ENCODE measurements around the gene SNX1. TPM values are rescaled to one million over a fixed set of nuclear protein-coding genes. Genes with fewer than 3 reads are reported as not detected.

Gene SNX1
- total and polyA plus RNA-seq, 4 experiments from 2014 or later = 58.3 to 155 (median 110) TPM

GRCh38 chr15:64149893-64150578 is 54.3 kb downstream of the SNX1 start:
- Mint-ChIP-seq H3K4me3 (peak overlapping the region in 6 of 8 donors; percentile 4 to 61 (median 35)), H3K27ac (peak overlapping the region in 4 of 7 donors; percentile 5 to 52 (median 21)), H3K9me3 (peaks cover 0 to 2% (median 0%) of the 10 kb centered on the region in 8 donors), H3K36me3 (peaks cover 0 to 8% of the 10 kb centered on the region in 2 donors), H3K27me3 (peaks cover 5 to 8% of the 10 kb centered on the region in 2 donors), H3K4me1 (peaks cover 14 to 35% (median 24%) of the 10 kb centered on the region in 4 donors)
- Histone ChIP-seq H3K4me3 (ENCODE audit: low read length in 2 of 2) (no peak overlapping the region), H3K27me3 (ENCODE audit: insufficient read depth, low read length) (peaks cover 6% of the 10 kb centered on the region), H3K36me3 (ENCODE audit: insufficient read depth, low read length) (peaks cover 3% of the 10 kb centered on the region), H3K4me1 (ENCODE audit: insufficient read depth, low read length) (peaks cover 34% of the 10 kb centered on the region), H3K9me3 (ENCODE audit: control insufficient read depth in 1 of 2, low read length in 2 of 2) (no peaks in the 10 kb centered on the region), H3K27ac (ENCODE audit: low read depth, low read length) (no peak overlapping the region)
- ChIA-PET POLR2A (ENCODE audit: partially characterized antibody) (interaction anchor here (0.6 to 7.1 kb wide), 5 partner anchors 12 to 471 kb away, joined by 3 to 66 read pairs (median 5); partner anchors contain the start of genes CIAO2A, PPIB and SNX1), CTCF (ENCODE audit: partially characterized antibody) (interaction anchor here (1.3 kb wide), 1 partner anchor 12 kb away, joined by 5 read pairs; no protein-coding TSS in a partner anchor)
- intact Hi-C loops (cut with micrococcal nuclease) = loop anchor here (5.0 kb wide), 1 partner anchor 548 kb away; no protein-coding TSS in a partner anchor
- no peak for DNase-seq

GRCh38 chr15:64151727-64152506 is 56.1 kb downstream of the SNX1 start, which contains the start of gene SNX22:
SNX22 (plus strand) TSS chr15:64151731; CDS start chr15:64151776, 45 bp downstream.
- intact Hi-C loops (cut with micrococcal nuclease) = loop anchor here (2.0 to 5.0 kb wide), 3 partner anchors 15 to 550 kb away; partner anchors contain the start of gene SNX1
- ChIA-PET POLR2A (ENCODE audit: partially characterized antibody) (interaction anchor here (4.6 to 7.1 kb wide), 2 partner anchors 10 to 56 kb away, joined by 48 to 66 read pairs; partner anchors contain the start of genes CIAO2A, PPIB and SNX1), CTCF (ENCODE audit: partially characterized antibody) (interaction anchor here (1.4 to 5.0 kb wide), 3 partner anchors 12 to 84 kb away, joined by 4 to 43 read pairs (median 5); partner anchors contain the start of gene PPIB)
- peaks cover 6% of the 10 kb centered on the region for H3K27me3 ChIP-seq (ENCODE audit: insufficient read depth, low read length)
- peaks cover 34% of the 10 kb centered on the region for H3K4me1 ChIP-seq (ENCODE audit: insufficient read depth, low read length)
- peaks cover 0 to 2% (median 0%) of the 10 kb centered on the region in 8 donors for H3K9me3 Mint-ChIP-seq
- H3K4me3 Mint-ChIP-seq = peak within 1 kb of the TSS; percentile 59 to 92 (median 74)
- peaks cover 14% of the 10 kb centered on the region for H3K36me3 ChIP-seq (ENCODE audit: insufficient read depth, low read length)
- peaks cover 5 to 8% of the 10 kb centered on the region in 2 donors for H3K27me3 Mint-ChIP-seq
- DNase-seq = peak in 3 of 5 donors; percentile 23 to 39 (median 39)
- no peak within 1 kb of the TSS for H3K27ac ChIP-seq (ENCODE audit: low read depth, low read length)
- H3K4me3 ChIP-seq (ENCODE audit: low read length in 2 of 2) = peak within 1 kb of the TSS; percentile 23 to 38
- H3K27ac Mint-ChIP-seq = peak within 1 kb of the TSS in 1 of 7 donors; percentile 64
- H3K4me1 Mint-ChIP-seq = peaks cover 14 to 38% (median 25%) of the 10 kb centered on the region in 4 donors
- no peaks in the 10 kb centered on the region for H3K9me3 ChIP-seq (ENCODE audit: control insufficient read depth in 1 of 2, low read length in 2 of 2)
- peaks cover 9 to 24% of the 10 kb centered on the region in 2 donors for H3K36me3 Mint-ChIP-seq

- Mint-ChIP-seq H3K9me3 (peaks cover 0 to 2% (median 0%) of the 10 kb centered on the region in 8 donors), H3K4me3 (peak overlapping the region; percentile 15 to 92 (median 54)), H3K36me3 (peaks cover 13 to 32% of the 10 kb centered on the region in 2 donors), H3K27ac (peak overlapping the region in 1 of 7 donors; percentile 65), H3K4me1 (peaks cover 14 to 42% (median 25%) of the 10 kb centered on the region in 4 donors), H3K27me3 (peaks cover 5 to 8% of the 10 kb centered on the region in 2 donors)
- H3K9me3 ChIP-seq (ENCODE audit: control insufficient read depth in 1 of 2, low read length in 2 of 2) = no peaks in the 10 kb centered on the region
- ChIA-PET POLR2A (ENCODE audit: partially characterized antibody) (interaction anchor here (0.8 to 7.1 kb wide), 5 partner anchors 9 to 57 kb away, joined by 3 to 66 read pairs (median 3); partner anchors contain the start of genes CIAO2A, PPIB and SNX1), CTCF (ENCODE audit: partially characterized antibody) (interaction anchor here (0.6 to 5.0 kb wide), 20 partner anchors 8 to 641 kb away, joined by 3 to 43 read pairs (median 4); partner anchors contain the start of genes CIAO2A and PPIB)
- peak in 3 of 5 donors; percentile 15 to 20 (median 16) for DNase-seq
- peaks cover 6% of the 10 kb centered on the region for H3K27me3 ChIP-seq (ENCODE audit: insufficient read depth, low read length)
- peaks cover 34% of the 10 kb centered on the region for H3K4me1 ChIP-seq (ENCODE audit: insufficient read depth, low read length)
- intact Hi-C loops (cut with micrococcal nuclease) = loop anchor here (1.0 to 5.0 kb wide), 5 partner anchors 11 to 550 kb away; partner anchors contain the start of genes CSNK1G1, PPIB and SNX1
- H3K36me3 ChIP-seq (ENCODE audit: insufficient read depth, low read length) = peaks cover 22% of the 10 kb centered on the region
- no peak overlapping the region for H3K27ac ChIP-seq (ENCODE audit: low read depth, low read length)
- H3K4me3 ChIP-seq (ENCODE audit: low read length in 2 of 2) = peak overlapping the region in 1 of 2 donors; percentile 38
Measured at GRCh38 chr15:64152507-64153387, 57.0 kb downstream of the SNX1 start.

GRCh38 chr15:64153480-64154367 is 57.9 kb downstream of the SNX1 start:
- Mint-ChIP-seq H3K27me3 (peaks cover 5 to 8% of the 10 kb centered on the region in 2 donors), H3K4me3 (peak overlapping the region; percentile 72 to 92 (median 80)), H3K4me1 (peaks cover 19 to 51% (median 32%) of the 10 kb centered on the region in 4 donors), H3K9me3 (peaks cover 0 to 2% (median 0%) of the 10 kb centered on the region in 8 donors), H3K36me3 (peaks cover 23 to 42% of the 10 kb centered on the region in 2 donors), H3K27ac (peak overlapping the region in 6 of 7 donors; percentile 18 to 87 (median 76))
- CTCF ChIA-PET (ENCODE audit: partially characterized antibody) = interaction anchor here (0.6 to 5.0 kb wide), 24 partner anchors 9 to 717 kb away, joined by 3 to 43 read pairs (median 4); partner anchors contain the start of genes CIAO2A and PPIB
- DNase-seq = peak; percentile 84 to 89 (median 86)
- peaks cover 6% of the 10 kb centered on the region for H3K27me3 ChIP-seq (ENCODE audit: insufficient read depth, low read length)
- peaks cover 41% of the 10 kb centered on the region for H3K4me1 ChIP-seq (ENCODE audit: insufficient read depth, low read length)
- H3K9me3 ChIP-seq (ENCODE audit: control insufficient read depth in 1 of 2, low read length in 2 of 2) = no peaks in the 10 kb centered on the region
- POLR2A ChIA-PET (ENCODE audit: partially characterized antibody) = interaction anchor here (0.8 to 7.1 kb wide), 6 partner anchors 9 to 81 kb away, joined by 3 to 66 read pairs (median 3); partner anchors contain the start of genes CIAO2A, PPIB and SNX1
- intact Hi-C loops (cut with micrococcal nuclease) = loop anchor here (1.0 to 5.0 kb wide), 5 partner anchors 10 to 551 kb away; partner anchors contain the start of genes CSNK1G1, PPIB and SNX1
- H3K4me3 ChIP-seq (ENCODE audit: low read length in 2 of 2) = no peak overlapping the region
- peaks cover 32% of the 10 kb centered on the region for H3K36me3 ChIP-seq (ENCODE audit: insufficient read depth, low read length)
- H3K27ac ChIP-seq (ENCODE audit: low read depth, low read length) = peak overlapping the region; percentile 11

- Histone ChIP-seq H3K27me3 (ENCODE audit: insufficient read depth, low read length) (peaks cover 6% of the 10 kb centered on the region), H3K4me3 (ENCODE audit: low read length in 2 of 2) (no peak overlapping the region), H3K36me3 (ENCODE audit: insufficient read depth, low read length) (peaks cover 48% of the 10 kb centered on the region), H3K27ac (ENCODE audit: low read depth, low read length) (no peak overlapping the region), H3K9me3 (ENCODE audit: control insufficient read depth in 1 of 2, low read length in 2 of 2) (no peaks in the 10 kb centered on the region), H3K4me1 (ENCODE audit: insufficient read depth, low read length) (peaks cover 52% of the 10 kb centered on the region)
- CTCF ChIA-PET (ENCODE audit: partially characterized antibody) = interaction anchor here (0.7 to 3.4 kb wide), 6 partner anchors 12 to 680 kb away, joined by 3 to 28 read pairs (median 4); no protein-coding TSS in a partner anchor
- no peak for DNase-seq
- Mint-ChIP-seq H3K36me3 (peaks cover 36 to 59% of the 10 kb centered on the region in 2 donors), H3K27ac (peak overlapping the region in 2 of 7 donors; percentile 17 to 72), H3K9me3 (peaks cover 0 to 2% (median 0%) of the 10 kb centered on the region in 8 donors), H3K27me3 (peaks cover 3 to 6% of the 10 kb centered on the region in 2 donors), H3K4me1 (peaks cover 18 to 53% (median 34%) of the 10 kb centered on the region in 4 donors), H3K4me3 (no peak overlapping the region)
- intact Hi-C loops (cut with micrococcal nuclease) = no loop called here
- POLR2A ChIA-PET (ENCODE audit: partially characterized antibody) = interaction anchor here (0.7 to 7.1 kb wide), 2 partner anchors 60 to 672 kb away, joined by 3 to 48 read pairs; partner anchors contain the start of genes CIAO2A and SNX1
Measured at GRCh38 chr15:64155802-64156651, 60.2 kb downstream of the SNX1 start.
